Uterus (tissue), 4 donors: ENCODE data around the gene PPM1M. TPM values are rescaled to one million over a fixed set of nuclear protein-coding genes. Genes with fewer than 3 reads are reported as not detected.

Source experiments
- DNase-seq, 2 donors: peaks; one replicate each; pipeline ENCODE4 v3.0.0-alpha.2; 2019 to 2020
- H3K27ac ChIP-seq, 2 donors: fragments of 200-600 bp; sonication (generic); 1 replicate in 1 of 2; 2 replicates in 1 of 2; pipeline ENCODE4 v1.5.1; 2016 to 2018
- H3K27me3 ChIP-seq, 2 donors: fragments of 200-600 bp; sonication (generic); one replicate each; pipeline ENCODE4 v1.5.1; 2018 to 2019; ENCODE audit warnings: control low read depth in 1 of 2
- H3K36me3 ChIP-seq, 2 donors: fragments of 200-600 bp; sonication (generic); one replicate each; pipeline ENCODE4 v1.5.1; 2019; ENCODE audit warnings: control low read depth in 1 of 2
- H3K4me1 ChIP-seq, 2 donors: fragments of 200-600 bp; sonication (generic); one replicate each; pipeline ENCODE4 v1.5.1; 2018 to 2019; ENCODE audit warnings: control low read depth in 1 of 2
- H3K4me3 ChIP-seq, 2 donors: fragments of 200-600 bp; sonication (generic); 1 replicate in 1 of 2; 2 replicates in 1 of 2; pipeline ENCODE4 v1.5.1; 2018 to 2019; ENCODE audit warnings: mild to moderate bottlenecking in 1 of 2
- H3K9me3 ChIP-seq, 2 donors: fragments of 200-600 bp; sonication (generic); one replicate each; pipeline ENCODE4 v1.5.1; 2019; ENCODE audit warnings: control low read depth in 1 of 2
- POLR2A ChIP-seq, 2 donors: fragments of 450-650 bp; IDR thresholded peaks; one replicate each; pipeline ENCODE4 v1.6.1; 2016; ENCODE audit warnings: antibody characterized with exemption in 2 of 2, mild to moderate bottlenecking in 1 of 2, moderate library complexity in 1 of 2
- intact Hi-C: fragments of 100-400 bp; cut with DNase I; formaldehyde crosslinking; loops from one replicate; pipeline ENCODE4 v1.15.1; 2023; ENCODE audit warnings: low total_unique reads
- total RNA-seq, 4 donors: library from RNA; depleted of rRNA in 3 of 4; stranded (reverse); fragments of >200 nt in 3 of 4; gene quantifications; one replicate each; pipeline versions ENCODE4 v1.1.0 to v1.2.4, GENCODE V29; 2014 to 2023
- TF ChIP-seq, protein P1 (sequence below), 4 experiments: fragments of 200-600 bp in 2 of 4; fragments of 450-650 bp in 2 of 4; sonication (generic) in 2 of 4; IDR thresholded peaks; one replicate each; pipeline ENCODE4 v1.5.1; 2016 to 2019; ENCODE audit warnings: antibody characterized with exemption in 4 of 4, mild to moderate bottlenecking in 2 of 4, moderate library complexity in 1 of 4
- donor health status: DM: yes; HTN: yes; CAD: no.

Gene PPM1M
- total RNA-seq = 10 to 100 TPM; 23.9 to 32.3 (median 31.5) TPM

DNA sequence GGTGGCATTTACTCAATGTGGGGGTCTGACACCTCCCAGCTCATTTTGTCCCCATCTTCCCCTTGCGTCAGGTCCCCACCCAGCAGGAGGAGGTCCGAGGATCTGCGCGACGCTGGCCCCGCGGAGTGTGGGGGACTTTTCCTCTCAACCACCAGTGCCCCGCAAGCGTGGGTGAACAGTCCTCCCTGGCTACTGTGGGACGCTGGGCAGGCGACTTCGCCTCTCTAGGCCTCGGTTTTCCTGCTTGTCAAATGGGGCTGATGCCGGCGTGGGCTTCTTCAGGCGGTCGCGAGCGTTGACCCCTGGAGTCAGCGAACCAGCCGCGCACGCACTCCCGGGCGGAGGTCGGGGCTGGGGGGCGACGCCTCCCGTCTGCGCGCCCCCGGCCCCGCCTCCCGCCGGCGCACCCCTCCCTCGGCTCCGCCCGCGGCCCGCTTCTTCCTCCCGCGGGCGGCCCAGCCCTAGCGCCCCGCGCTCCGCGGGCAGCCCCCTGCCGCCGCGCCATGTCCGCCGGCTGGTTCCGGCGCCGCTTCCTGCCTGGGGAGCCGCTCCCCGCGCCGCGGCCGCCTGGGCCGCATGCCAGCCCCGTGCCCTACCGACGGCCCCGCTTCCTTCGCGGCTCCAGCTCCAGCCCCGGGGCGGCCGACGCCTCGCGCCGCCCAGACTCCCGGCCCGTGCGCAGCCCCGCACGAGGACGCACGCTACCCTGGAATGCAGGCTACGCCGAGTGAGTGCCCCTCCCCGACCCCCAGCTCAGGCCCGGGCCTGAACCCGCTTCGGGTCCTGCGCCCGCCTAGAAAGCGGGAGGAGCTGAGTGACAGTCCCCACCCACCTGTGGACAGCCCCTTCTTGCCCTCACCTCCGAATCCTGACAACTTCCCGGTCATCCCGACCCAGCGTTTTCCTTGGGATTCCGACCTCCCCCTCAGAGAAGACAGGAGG is at the start of gene PPM1M:
PPM1M (plus strand) TSS at position 438 of the 942 bp plus-strand sequence; CDS start at position 504, 66 bp downstream.
- intact Hi-C loops = no loop called here
- Histone ChIP-seq H3K9me3 (no peaks in the 10 kb centered on the region), H3K27ac (peak within 1 kb of the TSS; percentile 80 to 92), H3K4me3 (peak within 1 kb of the TSS; percentile 32 to 62), H3K27me3 (no peaks in the 10 kb centered on the region), H3K36me3 (no peaks in the 10 kb centered on the region), H3K4me1 (no peaks in the 10 kb centered on the region)
- TF ChIP-seq, protein P1, sequence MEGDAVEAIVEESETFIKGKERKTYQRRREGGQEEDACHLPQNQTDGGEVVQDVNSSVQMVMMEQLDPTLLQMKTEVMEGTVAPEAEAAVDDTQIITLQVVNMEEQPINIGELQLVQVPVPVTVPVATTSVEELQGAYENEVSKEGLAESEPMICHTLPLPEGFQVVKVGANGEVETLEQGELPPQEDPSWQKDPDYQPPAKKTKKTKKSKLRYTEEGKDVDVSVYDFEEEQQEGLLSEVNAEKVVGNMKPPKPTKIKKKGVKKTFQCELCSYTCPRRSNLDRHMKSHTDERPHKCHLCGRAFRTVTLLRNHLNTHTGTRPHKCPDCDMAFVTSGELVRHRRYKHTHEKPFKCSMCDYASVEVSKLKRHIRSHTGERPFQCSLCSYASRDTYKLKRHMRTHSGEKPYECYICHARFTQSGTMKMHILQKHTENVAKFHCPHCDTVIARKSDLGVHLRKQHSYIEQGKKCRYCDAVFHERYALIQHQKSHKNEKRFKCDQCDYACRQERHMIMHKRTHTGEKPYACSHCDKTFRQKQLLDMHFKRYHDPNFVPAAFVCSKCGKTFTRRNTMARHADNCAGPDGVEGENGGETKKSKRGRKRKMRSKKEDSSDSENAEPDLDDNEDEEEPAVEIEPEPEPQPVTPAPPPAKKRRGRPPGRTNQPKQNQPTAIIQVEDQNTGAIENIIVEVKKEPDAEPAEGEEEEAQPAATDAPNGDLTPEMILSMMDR (IDR thresholded peaks at IDR 0.05) = peak in 1 of 4 experiments; percentile 15
- peak in 1 of 2 donors; percentile 46 for TF ChIP-seq POLR2A (IDR thresholded peaks at IDR 0.05)
- peak; percentile 55 to 59 for DNase-seq

- intact Hi-C loops = no loop called here
- H3K27ac ChIP-seq = peak overlapping the region; percentile 57 to 70
- DNase-seq = no peak
- H3K4me1 ChIP-seq = peaks cover under 1 to 5% of the 10 kb centered on the region in 2 donors
- H3K27me3 ChIP-seq = no peaks in the 10 kb centered on the region
- no peak for TF ChIP-seq POLR2A (IDR thresholded peaks at IDR 0.05)
- TF ChIP-seq, protein P1 (IDR thresholded peaks at IDR 0.05) = no peak
- no peaks in the 10 kb centered on the region for H3K36me3 ChIP-seq
- no peak overlapping the region for H3K4me3 ChIP-seq
- no peaks in the 10 kb centered on the region for H3K9me3 ChIP-seq
Measured at GRCh38 chr3:52195823-52196331, 49.7 kb upstream of the PPM1M start.

DNA sequence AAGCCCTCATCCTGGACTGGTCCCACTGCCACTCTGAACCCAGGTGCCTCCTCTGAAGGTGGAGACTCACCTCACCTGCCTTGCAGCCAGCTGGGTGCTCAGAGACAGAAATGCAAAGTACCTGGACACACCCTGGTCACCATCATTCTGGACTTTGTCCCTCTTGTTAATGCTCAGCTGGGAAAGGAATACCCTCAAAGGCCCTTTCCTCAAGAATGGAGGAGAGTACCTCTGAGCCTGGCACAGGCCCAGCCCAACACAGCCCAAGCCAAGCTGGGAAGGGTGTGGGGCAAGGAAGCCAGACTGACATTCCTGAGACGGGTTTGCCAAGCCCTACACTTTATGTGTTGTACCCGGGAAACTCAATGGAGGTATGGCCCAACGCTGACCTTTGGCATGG is 48.6 kb upstream of the PPM1M start:
- no peak overlapping the region for H3K4me3 ChIP-seq
- H3K4me1 ChIP-seq = peaks cover 0 to 5% of the 10 kb centered on the region in 2 donors
- peak overlapping the region in 1 of 2 donors; percentile 79 for H3K27ac ChIP-seq
- TF ChIP-seq, protein P1 (IDR thresholded peaks at IDR 0.05) = no peak
- TF ChIP-seq POLR2A (IDR thresholded peaks at IDR 0.05) = no peak
- no peaks in the 10 kb centered on the region for H3K27me3 ChIP-seq
- H3K36me3 ChIP-seq = no peaks in the 10 kb centered on the region
- no peak for DNase-seq
- intact Hi-C loops = no loop called here
- H3K9me3 ChIP-seq = no peaks in the 10 kb centered on the region

- TF ChIP-seq, protein P1 (IDR thresholded peaks at IDR 0.05) = no peak
- TF ChIP-seq POLR2A (IDR thresholded peaks at IDR 0.05) = no peak
- H3K4me3 ChIP-seq = peak overlapping the region; percentile 83 to 97
- no peaks in the 10 kb centered on the region for H3K27me3 ChIP-seq
- peak overlapping the region; percentile 79 to 84 for H3K27ac ChIP-seq
- no peaks in the 10 kb centered on the region for H3K9me3 ChIP-seq
- DNase-seq = no peak
- intact Hi-C loops = no loop called here
- H3K36me3 ChIP-seq = no peaks in the 10 kb centered on the region
- peaks cover 0 to 5% of the 10 kb centered on the region in 2 donors for H3K4me1 ChIP-seq
Measured at GRCh38 chr3:52197499-52197841, 48.1 kb upstream of the PPM1M start.
